ENCODE data around the gene ALDOB.

Gene ALDOB

DNA sequence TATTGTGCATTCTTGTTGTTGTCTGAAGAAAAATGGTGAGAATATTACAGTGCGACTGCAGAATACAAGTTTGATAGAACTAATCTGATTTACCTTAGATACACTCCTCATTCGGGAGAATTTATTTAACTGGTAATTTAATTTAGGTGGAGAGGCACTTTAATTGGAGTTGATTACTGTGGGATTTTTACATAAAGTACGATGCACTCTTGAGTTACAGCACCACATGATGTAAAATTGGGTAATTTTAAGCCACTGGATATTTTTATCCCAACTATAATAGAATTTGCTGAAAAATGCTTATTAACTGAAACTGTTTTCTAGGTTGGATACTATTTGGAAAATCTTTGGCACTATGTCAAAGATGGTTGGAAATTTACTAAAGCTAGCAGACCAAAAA is 35.4 kb upstream of the ALDOB start:
- no peak for TF ChIP-seq CTCF (IDR thresholded peaks at IDR 0.05; ENCODE audit: low read depth, low read length)
- Histone ChIP-seq H3K4me3 (ENCODE audit: low read depth, low read length) (no peak overlapping the region), H3K36me3 (no peaks in the 10 kb centered on the region; the same call in 1 of the 2 replicates), H3K27ac (no peak overlapping the region), H3K27me3 (ENCODE audit: insufficient read depth, low read depth, severe bottlenecking) (no peaks in the 10 kb centered on the region), H3K9me3 (ENCODE audit: severe bottlenecking) (no peaks in the 10 kb centered on the region)
- no peak for DNase-seq

GRCh38 chr9:101470021-101470420 is 34.4 kb upstream of the ALDOB start:
- Histone ChIP-seq H3K27ac (no peak overlapping the region), H3K4me3 (ENCODE audit: low read depth, low read length) (no peak overlapping the region), H3K27me3 (ENCODE audit: insufficient read depth, low read depth, severe bottlenecking) (no peaks in the 10 kb centered on the region), H3K9me3 (ENCODE audit: severe bottlenecking) (no peaks in the 10 kb centered on the region), H3K36me3 (no peaks in the 10 kb centered on the region; the same call in 1 of the 2 replicates)
- DNase-seq: no peak
- TF ChIP-seq CTCF (IDR thresholded peaks at IDR 0.05; ENCODE audit: low read depth, low read length): no peak

DNA sequence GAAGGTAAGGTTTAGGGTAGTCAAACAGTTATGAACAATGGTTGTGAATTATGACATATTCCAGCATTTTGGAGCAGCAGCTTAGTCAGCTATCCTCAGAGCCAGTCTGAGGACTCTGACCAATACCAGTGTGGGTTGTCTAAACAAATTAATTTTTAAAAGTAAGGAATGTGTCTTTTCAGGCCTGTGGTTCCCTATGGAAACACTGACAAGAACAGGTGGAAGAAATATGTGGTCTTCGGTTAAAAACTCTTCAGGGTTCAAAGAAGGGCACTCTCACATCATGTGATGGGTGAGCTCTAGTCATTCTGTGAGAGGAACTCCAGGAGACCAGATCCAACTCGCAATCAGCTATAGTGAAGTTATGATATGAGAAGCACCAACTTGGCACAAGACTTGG is 33.5 kb upstream of the ALDOB start:
- Histone ChIP-seq H3K4me3 (ENCODE audit: low read depth, low read length) (no peak overlapping the region), H3K36me3 (no peaks in the 10 kb centered on the region), H3K27ac (no peak overlapping the region), H3K9me3 (ENCODE audit: severe bottlenecking) (no peaks in the 10 kb centered on the region), H3K27me3 (ENCODE audit: insufficient read depth, low read depth, severe bottlenecking) (no peaks in the 10 kb centered on the region)
- no peak for DNase-seq
- TF ChIP-seq CTCF (IDR thresholded peaks at IDR 0.05; ENCODE audit: low read depth, low read length): no peak

DNA sequence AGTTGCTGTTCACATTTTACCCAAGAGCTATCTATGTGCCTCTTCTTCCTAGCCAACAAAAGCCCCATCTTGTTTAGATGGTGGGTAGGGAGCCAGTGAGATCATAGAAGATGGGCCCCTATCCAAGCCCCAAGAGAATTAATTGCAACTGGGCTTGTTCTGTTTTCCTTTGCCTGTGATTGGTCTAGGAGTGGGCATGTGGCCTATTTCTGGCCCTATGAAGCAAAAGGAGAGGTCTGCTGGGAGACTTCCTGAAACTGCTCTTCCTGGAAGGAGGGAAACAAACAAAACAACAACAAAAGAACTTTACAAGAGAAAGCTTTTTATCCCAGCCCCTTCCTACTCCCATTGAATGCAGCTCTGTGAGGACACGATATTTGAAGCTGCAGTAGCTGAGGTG is 32.5 kb upstream of the ALDOB start:
- no peaks in the 10 kb centered on the region for H3K9me3 ChIP-seq (ENCODE audit: severe bottlenecking)
- DNase-seq: no peak
- no peak overlapping the region for H3K27ac ChIP-seq
- H3K27me3 ChIP-seq (ENCODE audit: insufficient read depth, low read depth, severe bottlenecking): no peaks in the 10 kb centered on the region
- H3K4me3 ChIP-seq (ENCODE audit: low read depth, low read length): no peak overlapping the region
- H3K36me3 ChIP-seq: no peaks in the 10 kb centered on the region
- TF ChIP-seq CTCF (IDR thresholded peaks at IDR 0.05; ENCODE audit: low read depth, low read length): no peak

GRCh38 chr9:101467690-101468089 is 32.1 kb upstream of the ALDOB start:
- H3K9me3 ChIP-seq (ENCODE audit: severe bottlenecking): no peaks in the 10 kb centered on the region
- no peak overlapping the region for H3K27ac ChIP-seq
- no peak for TF ChIP-seq CTCF (IDR thresholded peaks at IDR 0.05; ENCODE audit: low read depth, low read length)
- no peak for DNase-seq
- no peaks in the 10 kb centered on the region for H3K36me3 ChIP-seq
- H3K4me3 ChIP-seq (ENCODE audit: low read depth, low read length): no peak overlapping the region
- no peaks in the 10 kb centered on the region for H3K27me3 ChIP-seq (ENCODE audit: insufficient read depth, low read depth, severe bottlenecking)

- Histone ChIP-seq H3K27me3 (ENCODE audit: insufficient read depth, low read depth, severe bottlenecking) (no peaks in the 10 kb centered on the region), H3K9me3 (ENCODE audit: severe bottlenecking) (no peaks in the 10 kb centered on the region), H3K36me3 (no peaks in the 10 kb centered on the region), H3K27ac (no peak overlapping the region), H3K4me3 (ENCODE audit: low read depth, low read length) (no peak overlapping the region)
- TF ChIP-seq CTCF (IDR thresholded peaks at IDR 0.05; ENCODE audit: low read depth, low read length): no peak
- DNase-seq: no peak
These were observed 31.3 kb upstream of the ALDOB start for GRCh38 chr9:101466863-101467262.
